ENCODE data around the gene PTPN18. TPM values are rescaled to one million over a fixed set of nuclear protein-coding genes. Genes with fewer than 3 reads are reported as not detected.

The PTPN18 gene
- total RNA-seq, 1 experiment from 2014 or later = 16.3 TPM

- no peaks in the 10 kb centered on the region for H3K9me3 ChIP-seq (ENCODE audit: control insufficient read depth, low read depth, low read length)
- H2AFZ ChIP-seq (ENCODE audit: low read length) = no peak overlapping the region
- no peaks in the 10 kb centered on the region for H3K4me1 ChIP-seq (ENCODE audit: insufficient read depth, low read length)
- H3K27ac ChIP-seq (ENCODE audit: insufficient read length, low read depth, low read length) = no peak overlapping the region
- no peak overlapping the region for H3K14ac ChIP-seq (ENCODE audit: insufficient read depth, low read length)
- Mint-ChIP-seq H3K4me3 (no peak overlapping the region), H3K27ac (no peak overlapping the region; a peak in 1 of 7 replicates), H3K36me3 (ENCODE audit: insufficient read depth in 1 of 3, low read depth in 3 of 3) (peaks cover 0 to 13% (median 12%) of the 10 kb centered on the region in 3 experiments; a peak in 4 of 7 replicates), H3K27me3 (ENCODE audit: low read depth) (peaks cover 2% of the 10 kb centered on the region; the same call in 1 of the 2 replicates), H3K9me3 (no peaks in the 10 kb centered on the region), H3K4me1 (peaks cover 6 to 15% of the 10 kb centered on the region in 2 experiments)
- no peak overlapping the region for H4K8ac ChIP-seq (replicated peaks; ENCODE audit: insufficient read length, low read depth, low read length)
- peaks cover 4% of the 10 kb centered on the region for H3K23me2 ChIP-seq (ENCODE audit: insufficient read length, low read depth, low read length, poor library complexity, severe bottlenecking)
- H3K79me2 ChIP-seq (ENCODE audit: insufficient read depth, low read length) = no peaks in the 10 kb centered on the region
- no peaks in the 10 kb centered on the region for H4K20me1 ChIP-seq (ENCODE audit: control insufficient read depth, insufficient read depth, insufficient read length)
- H3K4ac ChIP-seq (ENCODE audit: low read depth, low read length) = no peak overlapping the region
- H2AK5ac ChIP-seq (ENCODE audit: insufficient read length, low read length) = no peak overlapping the region
- H2BK15ac ChIP-seq (ENCODE audit: low read depth, low read length) = no peak overlapping the region
- H3T11ph ChIP-seq (ENCODE audit: low read length) = no peak overlapping the region
- no peak overlapping the region for H4K5ac ChIP-seq (ENCODE audit: insufficient read length, low read depth, low read length)
- H2BK5ac ChIP-seq (ENCODE audit: insufficient read length, low read length) = no peak overlapping the region
- no peak overlapping the region for H3K4me2 ChIP-seq (ENCODE audit: insufficient read depth, insufficient read length, low read length)
- no CpG with 5 or more reads among the region's 5 CpGs for WGBS (ENCODE audit: extremely low coverage, insufficient read length, low lambda C conversion rate)
- no peak overlapping the region for H3K18ac ChIP-seq (ENCODE audit: insufficient read length, low read depth, low read length)
- H3K79me1 ChIP-seq (ENCODE audit: insufficient read depth, low read depth, low read length, poor library complexity, severe bottlenecking) = no peaks in the 10 kb centered on the region
- no peak overlapping the region for H3K23ac ChIP-seq (ENCODE audit: insufficient read length, low read depth, low read length)
- H3K27me3 ChIP-seq (ENCODE audit: insufficient read depth, low read length) = no peaks in the 10 kb centered on the region
- no peak for DNase-seq
- no peak for TF ChIP-seq CTCF (conservative IDR thresholded peaks at IDR 0.05)
- no peak overlapping the region for H3K9ac ChIP-seq (ENCODE audit: extremely low read depth, insufficient read length, low read length)
- no peak overlapping the region for H3K56ac ChIP-seq (ENCODE audit: insufficient read length, low read depth, low read length)
- H2BK20ac ChIP-seq (ENCODE audit: low read depth, low read length, poor library complexity, severe bottlenecking) = no peak overlapping the region
- H4K91ac ChIP-seq (ENCODE audit: insufficient read length, low read depth, low read length) = no peak overlapping the region
- H2BK120ac ChIP-seq (ENCODE audit: low read depth, low read length, poor library complexity, severe bottlenecking) = no peak overlapping the region
- H2BK12ac ChIP-seq (ENCODE audit: insufficient read length, low read depth, low read length) = no peak overlapping the region
These were observed 21.6 kb downstream of the PTPN18 start for GRCh38 chr2:130377491-130377890.
